ENCODE results near the gene BRD8.
"Not testable (repeated sequence)": the region's sequence is repeated elsewhere in the genome, so short reads cannot be mapped to it uniquely, and the experiment has no call there.

The BRD8 gene

DNA sequence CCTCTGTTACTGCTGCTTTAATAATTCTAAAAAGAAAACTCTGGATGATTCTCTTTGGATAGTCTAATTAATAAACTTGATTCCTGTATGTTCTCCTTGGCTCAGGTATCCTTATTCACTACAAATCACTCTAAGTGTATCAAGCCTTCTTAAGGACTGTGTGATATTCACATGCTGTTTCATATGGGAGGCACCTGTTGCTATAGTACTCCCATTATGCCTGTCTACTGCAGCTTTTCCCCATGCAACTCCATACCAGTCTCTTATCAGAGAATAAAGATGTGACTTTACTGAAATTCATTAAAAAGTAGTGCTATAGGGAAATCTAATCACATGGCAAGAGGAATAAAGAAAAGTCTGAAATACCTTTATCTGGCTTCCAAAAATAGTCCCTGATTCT is 14.7 kb downstream of the BRD8 start:
- TF ChIP-seq, protein P1, sequence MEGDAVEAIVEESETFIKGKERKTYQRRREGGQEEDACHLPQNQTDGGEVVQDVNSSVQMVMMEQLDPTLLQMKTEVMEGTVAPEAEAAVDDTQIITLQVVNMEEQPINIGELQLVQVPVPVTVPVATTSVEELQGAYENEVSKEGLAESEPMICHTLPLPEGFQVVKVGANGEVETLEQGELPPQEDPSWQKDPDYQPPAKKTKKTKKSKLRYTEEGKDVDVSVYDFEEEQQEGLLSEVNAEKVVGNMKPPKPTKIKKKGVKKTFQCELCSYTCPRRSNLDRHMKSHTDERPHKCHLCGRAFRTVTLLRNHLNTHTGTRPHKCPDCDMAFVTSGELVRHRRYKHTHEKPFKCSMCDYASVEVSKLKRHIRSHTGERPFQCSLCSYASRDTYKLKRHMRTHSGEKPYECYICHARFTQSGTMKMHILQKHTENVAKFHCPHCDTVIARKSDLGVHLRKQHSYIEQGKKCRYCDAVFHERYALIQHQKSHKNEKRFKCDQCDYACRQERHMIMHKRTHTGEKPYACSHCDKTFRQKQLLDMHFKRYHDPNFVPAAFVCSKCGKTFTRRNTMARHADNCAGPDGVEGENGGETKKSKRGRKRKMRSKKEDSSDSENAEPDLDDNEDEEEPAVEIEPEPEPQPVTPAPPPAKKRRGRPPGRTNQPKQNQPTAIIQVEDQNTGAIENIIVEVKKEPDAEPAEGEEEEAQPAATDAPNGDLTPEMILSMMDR (IDR thresholded peaks at IDR 0.05; ENCODE audit: borderline replicate concordance, control extremely low read depth, extremely low read depth, insufficient read depth, missing control alignments): no peak
- no peak for DNase-seq (ENCODE audit: low spot score)
- in situ Hi-C loops (cut with MboI; ENCODE audit: low sequenced_read_pairs, unreplicated experiment): no loop called here

DNA sequence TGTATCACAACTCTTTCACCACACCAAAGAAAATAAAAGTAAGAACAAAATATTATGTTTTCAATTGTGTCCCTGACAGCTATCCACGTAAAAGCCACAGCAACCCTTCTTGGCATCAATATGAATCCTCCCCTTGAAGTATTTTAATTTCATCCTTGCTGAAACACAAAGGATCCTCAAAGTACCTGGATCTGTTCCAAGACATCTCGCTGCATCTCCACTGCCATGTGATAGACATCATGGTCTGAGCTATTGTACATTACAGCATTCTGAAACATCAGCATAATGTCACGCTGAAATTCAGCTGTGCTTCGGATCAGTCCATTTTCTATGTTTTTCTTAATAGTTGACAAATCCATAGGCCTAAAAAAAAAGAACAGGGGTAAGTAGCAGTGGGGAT is 17.7 kb downstream of the BRD8 start:
- no peak for DNase-seq (ENCODE audit: low spot score)
- TF ChIP-seq, protein P1 (IDR thresholded peaks at IDR 0.05; ENCODE audit: borderline replicate concordance, control extremely low read depth, extremely low read depth, insufficient read depth, missing control alignments): no peak
- in situ Hi-C loops (cut with MboI; ENCODE audit: low sequenced_read_pairs, unreplicated experiment): no loop called here

DNA sequence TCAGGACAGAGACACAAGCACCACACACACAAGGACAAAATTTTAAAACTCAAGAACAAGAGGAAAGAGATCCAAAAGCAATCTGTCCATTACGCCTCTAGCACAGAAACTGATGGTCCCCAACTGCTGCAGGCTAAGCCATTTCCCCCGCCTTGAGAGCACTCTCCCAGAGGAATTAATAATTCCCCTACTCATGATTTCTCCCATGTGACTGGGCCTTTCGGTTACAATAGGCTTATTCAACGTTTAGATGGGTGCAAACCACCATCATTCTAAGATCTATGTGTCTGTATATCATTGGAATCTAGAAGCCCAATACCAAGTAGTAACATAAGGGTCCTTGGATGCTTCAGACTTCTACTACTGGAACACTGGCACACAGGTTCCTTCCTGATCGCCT is 18.8 kb downstream of the BRD8 start:
- TF ChIP-seq, protein P1 (IDR thresholded peaks at IDR 0.05; ENCODE audit: borderline replicate concordance, control extremely low read depth, extremely low read depth, insufficient read depth, missing control alignments): no peak
- in situ Hi-C loops (cut with MboI; ENCODE audit: low sequenced_read_pairs, unreplicated experiment): no loop called here
- no peak for DNase-seq (ENCODE audit: low spot score)

DNA sequence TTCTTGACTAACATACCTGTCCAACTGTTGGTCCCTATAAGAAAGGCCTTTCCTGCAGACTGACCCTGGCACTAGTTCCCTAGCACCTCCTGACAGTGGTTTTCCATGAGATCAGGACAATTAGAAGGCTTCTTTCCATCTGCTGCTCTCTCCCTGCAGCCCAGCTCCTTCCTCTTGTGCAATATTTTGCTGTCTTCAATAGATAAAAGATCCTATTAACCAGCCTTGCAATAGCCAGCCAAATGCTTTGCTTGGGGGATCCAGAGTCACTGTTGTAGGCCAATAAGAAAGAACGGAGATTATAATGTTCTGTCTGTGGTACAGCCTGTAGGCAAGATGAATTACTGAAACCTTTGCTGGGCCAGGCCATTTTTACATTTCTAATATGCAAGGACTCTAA is 20.8 kb downstream of the BRD8 start:
- in situ Hi-C loops (cut with MboI; ENCODE audit: low sequenced_read_pairs, unreplicated experiment): no loop called here
- DNase-seq (ENCODE audit: low spot score): no peak
- TF ChIP-seq, protein P1 (IDR thresholded peaks at IDR 0.05; ENCODE audit: borderline replicate concordance, control extremely low read depth, extremely low read depth, insufficient read depth, missing control alignments): no peak

DNA sequence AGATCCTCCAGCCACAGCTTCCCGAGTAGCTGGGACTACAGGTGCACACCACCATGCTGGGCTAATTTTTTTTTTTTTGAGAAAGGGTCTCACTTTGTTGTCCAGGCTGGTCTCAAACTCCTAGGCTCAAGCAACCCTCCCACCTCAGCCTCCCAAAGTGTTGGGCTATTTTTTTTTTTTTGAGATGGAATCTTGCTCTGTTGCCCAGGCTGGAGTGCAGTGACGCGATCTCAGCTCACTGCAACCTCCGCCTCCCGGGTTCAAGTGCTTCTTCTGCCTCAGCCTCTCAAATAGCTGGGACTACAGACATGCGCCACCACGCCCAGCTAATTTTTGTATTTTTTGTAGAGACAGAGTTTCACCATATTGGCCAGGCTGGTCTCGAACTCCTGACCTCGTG is 22.5 kb downstream of the BRD8 start:
- DNase-seq (ENCODE audit: low spot score); in situ Hi-C loops (cut with MboI; ENCODE audit: low sequenced_read_pairs, unreplicated experiment): not testable (repeated sequence)

DNA sequence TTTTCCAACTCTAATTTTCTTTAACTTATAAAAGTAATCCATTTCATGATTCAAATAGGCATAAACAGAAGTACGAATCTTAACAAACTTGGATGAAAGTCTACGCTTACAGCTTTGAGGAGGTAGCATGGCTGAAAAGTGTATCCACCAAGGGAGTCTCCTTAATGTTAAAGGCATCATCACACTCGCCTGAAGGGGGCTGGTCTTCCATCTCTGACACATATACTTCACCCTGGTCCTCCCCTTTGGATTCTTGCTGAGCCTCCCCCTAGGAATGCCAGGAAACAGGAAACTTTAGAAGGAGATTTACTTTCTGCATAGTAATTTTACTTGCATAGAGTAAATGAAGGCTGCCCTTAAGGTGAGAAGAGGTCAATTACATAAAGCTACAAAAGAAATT is 28.9 kb downstream of the BRD8 start:
- in situ Hi-C loops (cut with MboI; ENCODE audit: low sequenced_read_pairs, unreplicated experiment): no loop called here

DNA sequence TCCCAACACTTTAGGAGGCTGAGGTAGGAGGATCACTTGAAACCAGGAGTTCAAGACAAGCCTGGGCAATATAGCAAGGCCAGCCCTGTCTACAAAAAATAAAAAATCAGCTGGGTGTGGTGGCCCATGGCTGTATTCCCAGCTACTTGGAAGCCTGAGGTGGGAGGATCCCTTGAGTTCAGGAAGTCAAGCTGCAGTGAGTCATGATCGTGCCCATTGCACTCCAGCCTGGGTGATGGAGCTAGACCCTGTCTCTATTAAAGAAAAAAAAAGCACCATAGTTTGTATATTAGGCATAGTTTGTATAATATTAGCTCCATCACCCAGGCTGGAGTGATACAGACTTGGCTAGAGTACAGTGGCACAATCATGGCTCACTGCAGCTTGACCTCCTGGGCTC is 29.6 kb downstream of the BRD8 start:
- TF ChIP-seq, protein P1 (IDR thresholded peaks at IDR 0.05; ENCODE audit: borderline replicate concordance, control extremely low read depth, extremely low read depth, insufficient read depth, missing control alignments): no peak
- DNase-seq (ENCODE audit: low spot score): no peak
- in situ Hi-C loops (cut with MboI; ENCODE audit: low sequenced_read_pairs, unreplicated experiment): no loop called here

More for the DNA sequence above, 28.9 kb downstream of the BRD8 start:
- TF ChIP-seq, protein P1 (IDR thresholded peaks at IDR 0.05; ENCODE audit: borderline replicate concordance, control extremely low read depth, extremely low read depth, insufficient read depth, missing control alignments): no peak
- no peak for DNase-seq (ENCODE audit: low spot score)

DNA sequence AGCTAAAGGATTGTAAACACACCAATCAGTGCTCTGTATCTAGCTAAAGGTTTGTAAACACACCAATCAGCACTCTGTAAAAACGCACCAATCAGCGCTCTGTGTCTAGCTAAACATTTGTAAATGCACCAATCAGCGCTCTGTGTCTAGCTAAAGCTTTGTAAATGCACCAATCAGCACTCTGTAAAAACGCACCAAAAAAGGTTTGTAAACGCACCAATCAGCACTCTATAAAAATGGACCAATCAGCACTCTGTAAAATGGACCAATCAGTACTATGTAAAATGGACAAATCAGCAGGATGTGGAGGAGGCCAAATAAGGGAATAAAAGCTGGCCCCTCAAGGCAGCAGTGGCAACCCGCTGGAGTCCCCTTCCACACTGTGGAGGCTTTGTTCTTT is 34.9 kb downstream of the BRD8 start:
- DNase-seq (ENCODE audit: low spot score); in situ Hi-C loops (cut with MboI; ENCODE audit: low sequenced_read_pairs, unreplicated experiment): not testable (repeated sequence)
